WI38 (cell line): ENCODE measurements around the gene KIAA2012.
"Not testable (repeated sequence)": the region's sequence is repeated elsewhere in the genome, so short reads cannot be mapped to it uniquely, and the experiment has no call there.

ENCODE experiments used
- H3K4me3 ChIP-seq: 2 replicates; pipeline ENCODE4 v1.5.1; 2011; ENCODE audit warnings: low read depth, mild to moderate bottlenecking, control low read depth, low read length
- TF ChIP-seq, protein P1 (sequence below): IDR thresholded peaks from 2 replicates; pipeline ENCODE4 v1.5.1; 2012; ENCODE audit warnings: low read depth, mild to moderate bottlenecking, control low read depth, low read length

The KIAA2012 gene

DNA sequence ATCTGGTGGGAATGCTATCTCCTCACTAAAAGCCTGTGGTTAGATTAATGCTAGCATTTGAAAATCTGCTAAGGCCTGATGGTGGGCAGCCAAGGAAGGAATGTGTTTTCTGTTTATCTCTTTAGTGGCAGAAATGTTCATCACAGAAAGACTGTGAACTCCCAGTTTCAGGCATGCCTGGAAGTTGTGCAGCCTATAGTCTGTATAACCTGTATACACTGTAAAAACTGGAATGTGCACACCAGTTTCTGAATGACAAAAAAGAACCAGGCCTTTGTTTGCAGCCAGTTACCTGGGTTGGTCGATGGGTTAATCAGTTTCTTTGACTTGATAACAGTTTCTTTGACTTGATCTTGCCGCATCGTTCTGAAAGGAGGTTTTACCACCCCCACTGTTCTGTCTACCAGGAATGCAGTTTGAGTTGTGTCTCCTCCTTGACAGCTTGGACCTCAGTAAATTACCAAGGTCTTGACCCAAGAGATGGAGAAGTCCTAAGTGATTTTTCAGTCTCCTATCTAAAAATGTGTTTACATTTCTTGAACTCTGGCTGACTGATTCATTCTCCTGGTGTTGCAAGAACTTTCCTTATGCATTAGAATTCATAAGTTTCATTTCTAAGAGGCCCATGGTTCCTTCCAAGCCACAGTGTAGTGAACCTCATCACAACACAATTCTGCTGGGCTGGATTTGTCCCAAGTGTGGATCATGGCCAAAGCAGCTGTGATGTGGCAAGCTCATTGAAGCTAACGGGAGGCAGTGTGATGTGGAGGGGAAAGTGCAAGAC is 62.2 kb downstream of the KIAA2012 start:
- TF ChIP-seq, protein P1, sequence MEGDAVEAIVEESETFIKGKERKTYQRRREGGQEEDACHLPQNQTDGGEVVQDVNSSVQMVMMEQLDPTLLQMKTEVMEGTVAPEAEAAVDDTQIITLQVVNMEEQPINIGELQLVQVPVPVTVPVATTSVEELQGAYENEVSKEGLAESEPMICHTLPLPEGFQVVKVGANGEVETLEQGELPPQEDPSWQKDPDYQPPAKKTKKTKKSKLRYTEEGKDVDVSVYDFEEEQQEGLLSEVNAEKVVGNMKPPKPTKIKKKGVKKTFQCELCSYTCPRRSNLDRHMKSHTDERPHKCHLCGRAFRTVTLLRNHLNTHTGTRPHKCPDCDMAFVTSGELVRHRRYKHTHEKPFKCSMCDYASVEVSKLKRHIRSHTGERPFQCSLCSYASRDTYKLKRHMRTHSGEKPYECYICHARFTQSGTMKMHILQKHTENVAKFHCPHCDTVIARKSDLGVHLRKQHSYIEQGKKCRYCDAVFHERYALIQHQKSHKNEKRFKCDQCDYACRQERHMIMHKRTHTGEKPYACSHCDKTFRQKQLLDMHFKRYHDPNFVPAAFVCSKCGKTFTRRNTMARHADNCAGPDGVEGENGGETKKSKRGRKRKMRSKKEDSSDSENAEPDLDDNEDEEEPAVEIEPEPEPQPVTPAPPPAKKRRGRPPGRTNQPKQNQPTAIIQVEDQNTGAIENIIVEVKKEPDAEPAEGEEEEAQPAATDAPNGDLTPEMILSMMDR, result no peak
- no peak overlapping the region for H3K4me3 ChIP-seq

DNA sequence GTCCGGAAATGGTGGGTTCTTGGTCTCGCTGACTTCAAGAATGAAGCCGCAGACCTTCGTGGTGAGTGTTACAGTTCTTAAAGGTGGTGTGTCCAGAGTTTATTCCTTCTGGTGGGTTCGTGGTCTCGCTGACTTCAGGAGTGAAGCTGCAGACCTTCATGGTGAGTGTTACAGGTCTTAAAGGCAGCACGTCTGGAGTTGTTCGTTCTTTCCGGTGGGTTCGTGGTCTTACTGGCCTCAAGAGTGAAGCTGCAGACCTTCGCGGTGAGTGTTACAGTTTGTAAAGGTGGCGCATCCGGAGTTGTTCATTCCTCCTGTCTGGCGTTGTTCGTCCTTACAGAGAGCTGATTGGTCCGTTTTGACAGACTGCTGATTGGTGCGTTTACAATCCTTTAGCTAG is 63.0 kb downstream of the KIAA2012 start:
- not testable (repeated sequence) for H3K4me3 ChIP-seq

DNA sequence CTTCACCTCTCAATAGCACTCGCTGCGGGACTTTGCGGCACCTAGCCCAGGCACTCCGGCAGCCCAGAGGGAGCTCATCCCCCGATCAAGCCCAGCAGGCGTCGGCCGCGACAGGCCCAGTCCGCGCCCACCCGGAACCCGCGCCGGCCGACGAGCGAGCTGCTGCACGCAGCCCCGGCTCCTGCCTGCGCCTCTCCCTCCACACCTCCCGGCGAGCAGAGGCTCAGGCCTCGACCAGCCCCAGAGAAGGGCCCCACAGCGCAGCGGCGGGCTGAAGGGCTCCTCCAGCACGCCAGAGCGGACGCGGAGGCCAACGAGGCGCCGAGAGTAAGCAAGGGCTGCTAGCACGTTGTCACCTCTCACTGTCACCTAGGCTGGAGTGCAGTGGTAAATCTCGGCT is 63.5 kb downstream of the KIAA2012 start:
- TF ChIP-seq, protein P1, result no peak
- H3K4me3 ChIP-seq, result no peak overlapping the region

DNA sequence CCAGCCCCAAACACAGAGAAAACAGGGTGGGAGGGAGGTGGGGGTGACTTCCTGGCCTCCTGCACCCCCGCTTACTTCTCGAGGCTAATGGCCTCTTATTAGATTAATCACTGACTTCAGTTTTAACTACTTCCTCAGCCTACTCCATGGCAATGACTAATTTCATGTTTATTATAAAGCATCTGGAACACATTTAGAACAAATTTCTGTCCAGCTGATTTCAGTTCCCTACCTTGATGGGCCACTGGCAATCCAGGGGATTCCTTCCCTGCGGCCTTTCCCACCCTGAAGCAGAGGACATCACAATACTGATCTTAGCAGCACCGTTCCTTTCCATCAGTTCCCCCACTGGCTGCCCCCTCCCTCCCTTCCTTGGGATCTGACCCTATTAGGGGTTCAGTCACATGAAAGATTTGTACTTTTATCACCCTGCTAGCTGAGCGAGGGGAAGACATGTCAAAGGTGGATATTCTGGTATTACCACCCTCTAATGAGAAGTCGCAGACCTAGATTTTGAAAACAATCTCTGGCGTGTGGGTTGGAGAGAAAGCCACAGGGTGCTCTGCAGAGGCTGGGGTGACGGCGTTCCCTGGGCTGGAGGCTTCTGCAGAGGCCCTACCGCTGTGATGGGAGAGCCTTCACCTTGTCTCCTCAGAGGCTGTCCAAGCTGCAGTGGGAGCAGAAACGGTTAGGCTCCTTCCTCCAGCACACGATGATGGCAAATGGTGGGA is 67.6 kb downstream of the KIAA2012 start:
- H3K4me3 ChIP-seq, result no peak overlapping the region

DNA sequence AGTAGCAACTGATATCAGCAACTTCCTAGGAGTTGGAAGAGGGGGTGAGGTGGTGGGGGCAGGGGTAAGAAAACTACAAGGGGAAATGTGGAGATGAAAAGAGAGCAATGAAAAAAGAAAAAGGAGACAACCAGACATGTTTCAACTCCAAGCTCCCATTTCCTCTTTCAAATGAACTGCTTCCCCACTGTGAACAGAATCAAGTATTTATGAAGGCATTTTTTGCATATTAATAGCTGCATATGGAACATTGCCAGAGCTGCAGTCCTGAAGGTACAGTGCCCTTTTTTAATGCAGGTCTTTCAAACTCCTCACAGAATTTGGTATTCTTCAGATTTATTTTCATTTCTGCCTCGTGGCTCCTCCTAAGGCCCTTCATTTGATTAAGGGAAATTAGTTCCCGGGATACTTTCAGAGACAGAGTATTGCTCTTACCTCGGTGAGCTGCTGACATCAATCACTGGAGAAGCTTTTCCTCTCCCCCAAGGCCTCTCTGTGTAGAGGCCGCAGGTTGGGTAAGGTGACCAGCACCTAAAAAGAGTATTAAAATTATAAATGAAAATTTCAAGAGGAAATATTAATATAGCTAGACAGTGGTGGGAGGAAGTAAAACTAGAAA is 68.4 kb downstream of the KIAA2012 start:
- no peak overlapping the region for H3K4me3 ChIP-seq
- TF ChIP-seq, protein P1, result no peak

More for the DNA sequence above, 67.6 kb downstream of the KIAA2012 start:
- TF ChIP-seq, protein P1, result no peak

DNA sequence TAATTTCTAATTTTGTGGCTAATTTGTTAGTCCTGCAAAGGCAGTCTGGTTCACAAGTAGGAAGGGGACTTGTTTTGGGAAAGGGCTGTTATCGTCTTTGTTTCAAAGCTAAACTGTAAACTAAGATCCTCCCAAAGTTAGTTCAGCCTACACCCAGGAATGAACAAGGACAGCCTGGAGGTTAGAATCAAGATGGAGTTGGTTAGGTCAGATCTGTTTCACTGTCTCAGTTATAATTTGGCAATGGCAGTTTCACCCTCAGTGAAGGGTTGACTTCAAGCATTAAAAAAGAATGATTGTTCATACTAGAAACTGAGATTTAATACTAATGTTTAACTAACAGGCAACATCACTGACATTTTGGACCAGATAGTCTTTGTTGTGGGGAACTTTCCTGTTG is 69.5 kb downstream of the KIAA2012 start:
- H3K4me3 ChIP-seq, result no peak overlapping the region
- TF ChIP-seq, protein P1, result no peak

DNA sequence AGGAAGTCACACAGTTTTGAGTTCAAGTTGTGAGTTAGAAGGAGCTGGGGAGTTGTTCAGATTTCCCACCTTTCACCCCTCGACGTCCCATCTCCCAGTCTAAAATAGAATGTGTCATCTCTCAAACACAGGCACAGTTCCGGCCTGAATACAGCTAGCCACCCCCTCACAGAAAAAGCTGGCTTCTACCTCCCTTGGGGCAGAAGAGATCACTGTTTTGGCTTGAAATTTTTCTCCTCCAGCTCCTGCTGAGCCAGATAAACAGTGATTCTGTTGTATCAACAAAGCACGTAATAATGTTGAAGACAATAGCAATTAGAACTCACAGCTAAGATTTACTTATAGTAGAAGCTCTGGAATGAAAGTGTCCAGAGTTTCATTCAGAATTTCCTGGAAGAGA is 74.7 kb downstream of the KIAA2012 start:
- no peak overlapping the region for H3K4me3 ChIP-seq
- TF ChIP-seq, protein P1, result no peak
